NAMALWA (cell line): ENCODE results near the gene ESYT2.
A peak's percentile ranks its signal among the peaks of the same experiment; 100 is the strongest.
"Not testable (repeated sequence)": the region's sequence is repeated elsewhere in the genome, so short reads cannot be mapped to it uniquely, and the experiment has no call there.

ENCODE experiments used
- DNase-seq: peaks from one replicate; pipeline ENCODE4 v3.0.0-alpha.2; 2015; ENCODE audit warnings: low spot score

The ESYT2 gene

GRCh38 chr7:158723266-158723665 lies 106.0 kb downstream of the ESYT2 start:
- DNase-seq = no peak

GRCh38 chr7:158722574-158723237 lies 106.6 kb downstream of the ESYT2 start:
- no peak for DNase-seq

GRCh38 chr7:158720112-158720511 lies 109.2 kb downstream of the ESYT2 start:
- DNase-seq = no peak

- no peak for DNase-seq
Measured at GRCh38 chr7:158716802-158717201, 112.5 kb downstream of the ESYT2 start.

- DNase-seq = no peak
Measured at GRCh38 chr7:158710651-158711102, 118.6 kb downstream of the ESYT2 start.

GRCh38 chr7:158707610-158708009 lies 121.7 kb downstream of the ESYT2 start:
- peak; percentile 66 for DNase-seq

GRCh38 chr7:158706710-158707590 lies 122.4 kb downstream of the ESYT2 start:
- DNase-seq = no peak

GRCh38 chr7:158706273-158706704 lies 123.0 kb downstream of the ESYT2 start:
- DNase-seq = no peak

- peak; percentile 42 for DNase-seq
Measured at GRCh38 chr7:158705234-158705850, 124.0 kb downstream of the ESYT2 start.

GRCh38 chr7:158704524-158705233 lies 124.6 kb downstream of the ESYT2 start, which contains the start of gene NCAPG2:
Gene NCAPG2, minus strand, starts transcription at chr7:158704804. Its CDS starts 2,905 bp downstream, at chr7:158701899.
- DNase-seq = peak; percentile 98

GRCh38 chr7:158703679-158704523 lies 125.4 kb downstream of the ESYT2 start:
- not testable (repeated sequence) for DNase-seq

GRCh38 chr7:158702944-158703343 lies 126.4 kb downstream of the ESYT2 start:
- DNase-seq = no peak

GRCh38 chr7:158702196-158702595 lies 127.1 kb downstream of the ESYT2 start:
- no peak for DNase-seq

- no peak for DNase-seq
Measured at GRCh38 chr7:158700008-158700407, 129.3 kb downstream of the ESYT2 start.

GRCh38 chr7:158699341-158699740 lies 130.0 kb downstream of the ESYT2 start:
- DNase-seq = no peak

GRCh38 chr7:158698657-158699195 lies 130.6 kb downstream of the ESYT2 start:
- no peak for DNase-seq

GRCh38 chr7:158697597-158697996 lies 131.7 kb downstream of the ESYT2 start:
- not testable (repeated sequence) for DNase-seq

GRCh38 chr7:158695726-158696452 lies 133.4 kb downstream of the ESYT2 start:
- DNase-seq = peak; percentile 48

- no peak for DNase-seq
Measured at GRCh38 chr7:158695056-158695455, 134.3 kb downstream of the ESYT2 start.

GRCh38 chr7:158694650-158695049 lies 134.7 kb downstream of the ESYT2 start:
- DNase-seq = no peak
